ENCODE measurements around the gene SPTAN1.

DNA sequence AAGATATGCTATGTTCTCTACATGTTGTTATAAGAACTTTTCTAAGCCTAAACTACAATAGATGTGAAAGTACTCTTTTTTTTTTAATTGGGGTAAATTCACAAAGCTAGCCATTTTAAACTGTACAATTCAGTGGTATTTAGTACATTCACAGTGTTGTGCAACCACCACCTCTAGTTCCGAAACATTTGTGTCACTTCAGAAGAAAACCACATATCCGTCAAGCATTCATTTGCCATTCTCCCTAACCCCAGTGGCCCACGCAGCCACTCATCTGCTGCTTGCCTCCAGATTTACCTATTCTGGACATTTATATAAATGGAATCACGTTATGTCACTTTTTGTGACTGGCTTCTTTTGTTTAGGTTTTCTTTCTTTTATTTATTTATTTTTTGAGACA lies 43.1 kb downstream of the SPTAN1 start:
- TF ChIP-seq, protein P1, sequence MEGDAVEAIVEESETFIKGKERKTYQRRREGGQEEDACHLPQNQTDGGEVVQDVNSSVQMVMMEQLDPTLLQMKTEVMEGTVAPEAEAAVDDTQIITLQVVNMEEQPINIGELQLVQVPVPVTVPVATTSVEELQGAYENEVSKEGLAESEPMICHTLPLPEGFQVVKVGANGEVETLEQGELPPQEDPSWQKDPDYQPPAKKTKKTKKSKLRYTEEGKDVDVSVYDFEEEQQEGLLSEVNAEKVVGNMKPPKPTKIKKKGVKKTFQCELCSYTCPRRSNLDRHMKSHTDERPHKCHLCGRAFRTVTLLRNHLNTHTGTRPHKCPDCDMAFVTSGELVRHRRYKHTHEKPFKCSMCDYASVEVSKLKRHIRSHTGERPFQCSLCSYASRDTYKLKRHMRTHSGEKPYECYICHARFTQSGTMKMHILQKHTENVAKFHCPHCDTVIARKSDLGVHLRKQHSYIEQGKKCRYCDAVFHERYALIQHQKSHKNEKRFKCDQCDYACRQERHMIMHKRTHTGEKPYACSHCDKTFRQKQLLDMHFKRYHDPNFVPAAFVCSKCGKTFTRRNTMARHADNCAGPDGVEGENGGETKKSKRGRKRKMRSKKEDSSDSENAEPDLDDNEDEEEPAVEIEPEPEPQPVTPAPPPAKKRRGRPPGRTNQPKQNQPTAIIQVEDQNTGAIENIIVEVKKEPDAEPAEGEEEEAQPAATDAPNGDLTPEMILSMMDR (IDR thresholded peaks at IDR 0.05), result no peak
- no peak for TF ChIP-seq POLR2A (IDR thresholded peaks at IDR 0.05)
